ENCODE results near the gene MGAT5.
"Not testable (repeated sequence)": the region's sequence is repeated elsewhere in the genome, so short reads cannot be mapped to it uniquely, and the experiment has no call there.

The MGAT5 gene

GRCh38 chr2:134454426-134454825 lies 200.6 kb downstream of the MGAT5 start:
- no peak for DNase-seq

DNA sequence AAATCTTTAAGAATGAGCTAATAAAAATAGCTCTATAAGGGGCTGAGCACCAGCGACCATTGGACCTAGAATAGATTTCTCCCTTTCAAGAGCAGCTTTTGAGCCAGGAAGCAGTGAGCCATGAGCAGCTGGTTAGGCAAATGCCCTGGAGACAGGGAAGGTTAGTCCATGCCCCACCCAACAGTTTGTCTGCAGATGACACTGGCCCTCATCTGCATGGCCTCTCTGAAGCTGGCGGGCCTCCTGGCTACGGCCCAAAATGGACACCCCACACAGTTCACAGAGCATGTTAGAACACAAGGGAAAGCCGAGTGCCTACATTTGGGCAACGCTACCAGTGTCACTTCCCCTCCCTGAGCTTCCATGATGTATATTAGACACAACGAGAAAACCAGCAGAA lies 201.1 kb downstream of the MGAT5 start:
- no peak for DNase-seq

DNA sequence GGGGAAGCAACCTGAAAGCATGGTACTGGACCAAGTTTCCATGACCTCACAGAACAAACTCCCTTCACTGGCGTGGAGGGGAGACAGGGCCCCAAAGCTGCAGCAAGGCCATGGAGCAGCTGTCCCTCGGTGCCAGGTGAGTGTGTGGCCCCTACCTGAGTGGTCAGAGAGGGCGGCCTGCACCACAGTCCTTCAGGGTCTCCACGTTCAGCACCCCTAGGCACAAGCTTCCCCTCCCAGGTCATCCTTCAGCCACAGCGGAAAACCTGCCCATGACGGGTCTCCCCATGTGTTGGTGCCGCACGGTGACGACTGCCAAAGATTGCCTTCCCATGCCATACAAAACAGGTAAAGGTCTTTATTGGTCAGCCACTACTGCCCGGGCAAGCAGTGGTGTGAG lies 201.6 kb downstream of the MGAT5 start:
- no peak for DNase-seq

- no peak for DNase-seq
Observed at GRCh38 chr2:134457353-134457752, 203.5 kb downstream of the MGAT5 start.

GRCh38 chr2:134457765-134458472 lies 204.0 kb downstream of the MGAT5 start:
- no peak for DNase-seq

GRCh38 chr2:134458473-134458853 lies 204.6 kb downstream of the MGAT5 start:
- DNase-seq: no peak

- DNase-seq: no peak
Observed at GRCh38 chr2:134458950-134459349, 205.1 kb downstream of the MGAT5 start.

DNA sequence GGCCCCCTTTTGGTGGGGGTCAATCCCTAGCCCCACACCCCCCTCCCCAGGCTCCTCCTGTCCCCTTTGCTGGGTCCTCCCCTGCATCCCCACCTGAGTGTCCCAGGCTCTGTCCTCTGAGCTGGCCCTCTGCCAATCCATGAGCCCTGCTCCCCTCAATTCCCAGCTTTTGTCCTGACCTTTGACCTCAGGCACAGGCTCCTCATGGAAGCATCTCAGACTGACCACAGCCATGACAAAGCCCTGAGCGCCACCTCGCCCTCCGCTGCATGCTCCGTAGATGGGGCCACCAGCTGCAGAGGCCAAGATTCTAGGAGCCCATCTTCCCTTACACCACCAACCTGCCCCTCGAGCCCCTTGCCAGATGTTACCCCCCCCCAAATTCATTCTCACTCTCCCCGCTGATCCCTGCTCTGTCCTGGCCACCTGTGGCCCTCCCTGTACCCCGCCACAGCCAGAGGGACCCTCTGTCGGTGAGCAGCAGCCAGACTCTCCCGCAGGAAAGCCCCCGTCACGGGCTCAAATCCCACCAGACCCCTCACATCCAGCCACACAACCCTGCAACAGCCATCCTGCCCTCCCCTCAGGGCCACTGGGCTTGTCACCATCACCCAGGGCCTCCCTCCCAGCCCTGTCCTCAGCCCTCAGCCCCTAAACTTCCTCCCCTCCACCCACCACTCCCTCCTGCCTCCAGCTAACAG lies 206.0 kb downstream of the MGAT5 start:
- no peak for DNase-seq

- DNase-seq: peak; percentile 37
Observed at GRCh38 chr2:134460583-134460998, 206.7 kb downstream of the MGAT5 start.

GRCh38 chr2:134461511-134461910 lies 207.6 kb downstream of the MGAT5 start:
- DNase-seq: no peak

DNA sequence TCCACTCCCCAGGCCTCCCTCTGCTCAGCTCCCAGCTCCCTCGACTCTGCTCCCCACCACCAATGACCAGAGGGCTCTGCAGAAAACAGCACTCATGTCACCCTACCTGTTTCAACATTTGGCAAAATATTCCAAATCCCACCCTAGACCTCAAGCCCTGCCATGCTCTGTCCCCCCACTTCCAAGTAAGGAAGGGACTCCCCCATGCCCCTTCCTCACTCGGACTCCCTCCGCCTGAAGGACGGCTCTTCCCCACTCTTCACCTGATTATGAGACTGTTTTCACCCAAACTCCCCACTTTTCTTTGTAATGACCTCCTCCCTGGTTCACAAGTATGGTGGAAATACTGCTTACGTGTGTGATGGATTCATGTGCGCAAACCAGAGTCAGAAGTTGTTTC lies 208.4 kb downstream of the MGAT5 start:
- DNase-seq: no peak

GRCh38 chr2:134462791-134463698 lies 209.2 kb downstream of the MGAT5 start:
- DNase-seq: no peak

- DNase-seq: no peak
Observed at GRCh38 chr2:134463699-134464022, 209.8 kb downstream of the MGAT5 start.

- DNase-seq: no peak
Observed at GRCh38 chr2:134465228-134466105, 211.6 kb downstream of the MGAT5 start.

- DNase-seq: peak; percentile 20
Observed at GRCh38 chr2:134466141-134466540, 212.3 kb downstream of the MGAT5 start.

DNA sequence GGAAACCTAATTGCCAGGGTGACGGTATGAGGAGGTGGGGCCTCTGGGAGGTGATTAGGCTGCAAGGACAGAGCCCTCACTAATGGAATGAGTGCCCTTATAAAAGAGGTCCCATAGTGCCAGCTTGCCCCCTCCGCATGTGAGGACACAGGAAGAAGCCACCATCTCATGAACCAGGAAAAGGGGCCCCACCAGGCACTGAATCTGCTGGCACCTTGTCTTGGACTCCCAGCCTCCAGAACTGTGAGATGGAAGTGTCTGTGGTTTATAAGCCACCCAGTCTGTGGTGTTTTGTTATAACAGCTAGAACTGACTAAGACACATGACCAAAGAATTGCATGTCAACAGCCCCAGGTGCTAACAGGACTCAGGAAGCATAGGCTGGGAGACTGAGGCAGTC lies 214.3 kb downstream of the MGAT5 start:
- DNase-seq: no peak

DNA sequence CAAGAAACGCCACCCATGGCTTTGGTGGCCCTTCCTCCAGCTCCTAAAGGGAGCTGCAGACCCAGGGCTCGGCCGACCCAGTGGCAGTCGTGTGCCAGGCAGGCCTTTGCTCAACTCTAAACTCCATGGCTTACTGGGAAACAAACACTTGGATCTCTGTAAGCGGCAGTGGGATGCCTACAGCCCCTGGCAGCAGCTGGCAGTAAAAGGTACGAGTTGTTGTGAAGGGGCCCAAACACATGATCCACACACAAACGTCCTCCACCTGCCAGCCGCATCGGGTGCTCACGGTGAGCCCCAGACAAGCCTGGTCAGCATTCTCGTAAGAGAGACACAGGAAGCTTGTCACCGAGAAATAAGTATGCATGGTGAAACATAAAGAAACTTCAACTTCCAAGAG lies 214.9 kb downstream of the MGAT5 start:
- no peak for DNase-seq

DNA sequence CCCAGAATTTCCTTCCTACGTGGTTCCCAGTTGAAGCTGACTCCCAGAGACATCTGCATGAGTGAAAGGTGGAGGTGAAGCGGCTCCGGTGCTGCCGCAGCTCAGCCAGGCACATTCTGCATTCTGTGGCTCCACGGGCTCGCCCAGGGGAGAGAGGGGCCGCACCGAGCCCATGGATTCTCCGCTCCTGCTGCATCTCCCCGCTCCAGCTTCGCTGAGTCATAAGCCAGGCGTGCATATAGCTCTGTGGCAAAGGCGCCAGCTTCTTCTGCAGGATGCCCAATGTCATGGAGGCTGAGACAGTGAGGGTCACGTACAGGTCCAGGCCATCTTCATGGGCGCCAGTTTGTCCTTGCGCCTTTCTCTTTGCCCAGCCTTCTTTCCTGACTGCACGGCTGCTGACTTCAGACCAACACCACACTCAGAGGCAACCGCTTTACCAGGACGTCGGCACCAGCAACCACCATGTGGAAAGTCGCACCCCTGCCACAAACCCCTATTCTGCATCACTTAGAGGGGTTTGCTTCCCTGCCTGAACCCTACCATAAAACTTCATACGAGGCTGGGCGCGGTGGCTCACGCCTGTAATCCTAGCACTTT lies 215.7 kb downstream of the MGAT5 start:
- DNase-seq: no peak

DNA sequence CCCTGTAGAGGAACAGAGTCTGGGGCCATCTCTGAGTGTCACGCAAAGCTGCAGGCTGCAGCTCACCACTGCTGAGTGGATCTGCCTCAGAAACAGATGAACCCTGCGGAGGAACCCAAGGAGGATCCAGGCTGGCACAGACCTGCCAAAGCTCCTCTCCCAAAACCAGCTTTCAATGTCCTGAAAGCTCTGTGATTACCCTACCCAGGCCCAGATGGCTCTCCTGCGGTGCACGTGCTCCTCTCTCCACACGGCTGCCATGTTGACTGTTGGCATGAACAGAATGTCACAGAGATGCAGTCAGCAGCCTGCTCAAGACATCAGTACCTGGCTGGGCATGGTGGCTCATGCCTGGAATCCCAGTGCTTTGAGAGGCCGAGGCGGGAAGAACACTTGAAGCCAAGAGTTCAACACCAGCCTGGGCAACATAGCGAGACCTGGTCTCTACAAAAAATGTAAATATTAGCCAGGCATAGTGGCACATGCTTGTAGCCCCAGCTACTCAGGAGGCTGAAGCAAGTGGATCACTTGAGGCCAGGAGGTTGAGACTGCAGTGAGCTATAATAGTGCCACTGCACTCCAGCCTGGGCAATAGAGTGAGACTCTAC lies 216.8 kb downstream of the MGAT5 start:
- DNase-seq: no peak

- DNase-seq: not testable (repeated sequence)
Observed at GRCh38 chr2:134476982-134477381, 223.1 kb downstream of the MGAT5 start.

DNA sequence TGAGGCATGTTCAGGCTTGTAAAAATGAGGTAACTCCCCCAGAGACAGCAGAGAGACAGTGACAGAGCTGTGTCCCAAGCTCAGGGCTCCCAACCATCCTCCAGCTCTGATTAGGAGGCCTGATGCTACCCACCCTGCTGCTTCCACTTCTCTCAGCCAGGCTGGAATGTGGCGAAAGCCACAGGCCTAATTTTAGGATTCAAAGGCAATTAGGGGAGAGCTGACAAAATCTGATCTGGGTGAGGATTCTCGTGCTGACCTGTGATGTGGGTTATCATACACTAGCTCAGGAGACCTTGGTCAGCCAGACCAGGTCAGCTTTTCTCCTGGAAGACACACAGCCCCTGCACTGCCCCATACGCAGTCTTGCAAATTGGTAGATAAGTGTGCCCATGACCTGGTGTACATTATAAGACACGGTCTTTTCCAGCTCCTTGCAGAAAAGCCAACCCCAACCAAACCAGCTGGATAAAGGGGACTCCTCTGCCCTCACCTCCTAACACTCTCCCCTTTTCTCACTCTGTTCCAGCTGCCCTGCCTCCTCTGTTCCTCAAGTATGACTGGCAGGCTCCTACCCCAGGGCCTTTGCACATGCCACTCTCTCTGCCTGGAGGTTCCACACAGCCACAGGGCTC lies 225.9 kb downstream of the MGAT5 start:
- no peak for DNase-seq
